Mesodermal cell (in vitro differentiated cells): Measurements from ENCODE around the gene TUBGCP2.

Experiments used
- H3K27ac ChIP-seq: 2 replicates; pipeline ENCODE4 v1.7.0; 2013; ENCODE audit warnings: mild to moderate bottlenecking, low read depth, low read length, moderate library complexity; ENCODE audit not compliant: severe bottlenecking
- H3K36me3 ChIP-seq: 2 replicates; pipeline ENCODE4 v1.7.1; 2013; ENCODE audit warnings: mild to moderate bottlenecking, low read length, moderate library complexity; ENCODE audit not compliant: control insufficient read depth, insufficient read depth
- H3K4me1 ChIP-seq: one replicate; pipeline ENCODE4 v1.7.1; 2013; ENCODE audit warnings: mild to moderate bottlenecking, low read length; ENCODE audit not compliant: insufficient read depth, control insufficient read depth, poor library complexity, severe bottlenecking
- H3K4me3 ChIP-seq: 2 replicates; pipeline ENCODE4 v1.7.0; 2013; ENCODE audit warnings: low read length, control low read depth, mild to moderate bottlenecking; ENCODE audit not compliant: insufficient read depth, poor library complexity, severe bottlenecking; ENCODE audit errors: extremely low read depth
- H3K9me3 ChIP-seq: 2 replicates; pipeline ENCODE4 v1.7.1; 2013; ENCODE audit warnings: mild to moderate bottlenecking, low read length, moderate library complexity; ENCODE audit not compliant: control insufficient read depth
- WGBS, 2 experiments: methylation state at CpG; one replicate each; pipeline ENCODE4 v1.1.5; 2013; ENCODE audit warnings: missing lambda C conversion rate in 2 of 2; ENCODE audit not compliant: insufficient coverage in 2 of 2; 5-methylcytosine and 5-hydroxymethylcytosine counted together

TUBGCP2 gene

GRCh38 chr10:133282846-133283390 lies 25.8 kb downstream of the TUBGCP2 start:
- WGBS, 2 experiments: 95 to 98% methylated on average over 24 of the region's 24 CpGs
- H3K4me1 ChIP-seq: peaks cover 23% of the 10 kb centered on the region
- H3K4me3 ChIP-seq: no peak overlapping the region
- H3K9me3 ChIP-seq: no peaks in the 10 kb centered on the region
- H3K36me3 ChIP-seq: peaks cover 63% of the 10 kb centered on the region
- no peak overlapping the region for H3K27ac ChIP-seq

- Histone ChIP-seq H3K36me3 (peaks cover 56% of the 10 kb centered on the region), H3K4me3 (no peak overlapping the region), H3K9me3 (no peaks in the 10 kb centered on the region), H3K27ac (no peak overlapping the region), H3K4me1 (peaks cover 34% of the 10 kb centered on the region)
- 93 to 96% methylated on average over 29 to 30 of the region's 38 CpGs for WGBS, 2 experiments
Measured at GRCh38 chr10:133281628-133282372, 26.9 kb downstream of the TUBGCP2 start.

- H3K27ac ChIP-seq: no peak overlapping the region
- 95 to 97% methylated on average over 10 to 13 of the region's 15 CpGs for WGBS, 2 experiments
- H3K36me3 ChIP-seq: peaks cover 49% of the 10 kb centered on the region
- no peaks in the 10 kb centered on the region for H3K9me3 ChIP-seq
- no peak overlapping the region for H3K4me3 ChIP-seq
- peaks cover 34% of the 10 kb centered on the region for H3K4me1 ChIP-seq
Measured at GRCh38 chr10:133281084-133281483, 27.6 kb downstream of the TUBGCP2 start.

GRCh38 chr10:133280391-133281059 lies 28.1 kb downstream of the TUBGCP2 start:
- H3K9me3 ChIP-seq: no peaks in the 10 kb centered on the region
- peaks cover 45% of the 10 kb centered on the region for H3K36me3 ChIP-seq
- H3K4me3 ChIP-seq: no peak overlapping the region
- 90 to 97% methylated on average over 9 to 10 of the region's 10 CpGs for WGBS, 2 experiments
- no peak overlapping the region for H3K27ac ChIP-seq
- peaks cover 37% of the 10 kb centered on the region for H3K4me1 ChIP-seq

- Histone ChIP-seq H3K4me1 (peaks cover 46% of the 10 kb centered on the region), H3K9me3 (no peaks in the 10 kb centered on the region), H3K36me3 (peaks cover 38% of the 10 kb centered on the region), H3K27ac (peak overlapping the region; percentile 6), H3K4me3 (no peak overlapping the region)
- WGBS, 2 experiments: 95 to 96% methylated on average over 21 to 22 of the region's 24 CpGs
Measured at GRCh38 chr10:133279326-133280226, 29.1 kb downstream of the TUBGCP2 start.

- H3K27ac ChIP-seq: no peak overlapping the region
- H3K4me1 ChIP-seq: peaks cover 46% of the 10 kb centered on the region
- no peak overlapping the region for H3K4me3 ChIP-seq
- peaks cover 29% of the 10 kb centered on the region for H3K36me3 ChIP-seq
- WGBS, 2 experiments: 88 to 90% methylated on average over 16 to 17 of the region's 19 CpGs
- no peaks in the 10 kb centered on the region for H3K9me3 ChIP-seq
Measured at GRCh38 chr10:133278577-133279265, 30.0 kb downstream of the TUBGCP2 start.

- Histone ChIP-seq H3K4me1 (peaks cover 46% of the 10 kb centered on the region), H3K36me3 (peaks cover 23% of the 10 kb centered on the region), H3K27ac (no peak overlapping the region), H3K4me3 (no peak overlapping the region), H3K9me3 (no peaks in the 10 kb centered on the region)
- 92 to 94% methylated on average over 10 to 11 of the region's 12 CpGs for WGBS, 2 experiments
Measured at GRCh38 chr10:133277993-133278576, 30.6 kb downstream of the TUBGCP2 start.

GRCh38 chr10:133277277-133277992 lies 31.2 kb downstream of the TUBGCP2 start:
- no peak overlapping the region for H3K27ac ChIP-seq
- H3K4me1 ChIP-seq: peaks cover 46% of the 10 kb centered on the region
- 91 to 92% methylated on average over 19 to 20 of the region's 25 CpGs for WGBS, 2 experiments
- H3K9me3 ChIP-seq: no peaks in the 10 kb centered on the region
- H3K4me3 ChIP-seq: no peak overlapping the region
- H3K36me3 ChIP-seq: peaks cover 17% of the 10 kb centered on the region

GRCh38 chr10:133276435-133277201 lies 32.1 kb downstream of the TUBGCP2 start, which contains the start of gene ADAM8:
Gene ADAM8 (minus strand): TSS chr10:133276868. CDS start chr10:133276817, 51 bp downstream.
- no peaks in the 10 kb centered on the region for H3K9me3 ChIP-seq
- WGBS, 2 experiments: 16 to 17% methylated on average over 32 to 57 of the region's 63 CpGs
- no peak within 1 kb of the TSS for H3K4me3 ChIP-seq
- peaks cover 13% of the 10 kb centered on the region for H3K36me3 ChIP-seq
- H3K27ac ChIP-seq: no peak within 1 kb of the TSS
- H3K4me1 ChIP-seq: peaks cover 46% of the 10 kb centered on the region
